NCI-H1694 treated with DMSO at 0.1 percent for 48 hours (cell line): Measurements from ENCODE around the gene POLE4.
A peak's percentile ranks its signal among the peaks of the same experiment; 100 is the strongest.

Source experiments
- DNase-seq: peaks from one replicate; lab custom pipeline; 2025; lab: John Stamatoyannopoulos, UW

The POLE4 gene, protein sequence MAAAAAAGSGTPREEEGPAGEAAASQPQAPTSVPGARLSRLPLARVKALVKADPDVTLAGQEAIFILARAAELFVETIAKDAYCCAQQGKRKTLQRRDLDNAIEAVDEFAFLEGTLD

GRCh38 chr2:74958274-74959105, at the start of gene POLE4:
TSS of gene POLE4 (plus strand) at chr2:74958643. CDS start at chr2:74958680, 37 bp downstream.
- peak; percentile 79 for DNase-seq

- no peak for DNase-seq
Measured at GRCh38 chr2:74908748-74909444, 49.5 kb upstream of the POLE4 start.

GRCh38 chr2:74910245-74910644, 48.2 kb upstream of the POLE4 start:
- no peak for DNase-seq

- DNase-seq: peak; percentile 35
Measured at GRCh38 chr2:74911061-74911460, 47.4 kb upstream of the POLE4 start.

DNA sequence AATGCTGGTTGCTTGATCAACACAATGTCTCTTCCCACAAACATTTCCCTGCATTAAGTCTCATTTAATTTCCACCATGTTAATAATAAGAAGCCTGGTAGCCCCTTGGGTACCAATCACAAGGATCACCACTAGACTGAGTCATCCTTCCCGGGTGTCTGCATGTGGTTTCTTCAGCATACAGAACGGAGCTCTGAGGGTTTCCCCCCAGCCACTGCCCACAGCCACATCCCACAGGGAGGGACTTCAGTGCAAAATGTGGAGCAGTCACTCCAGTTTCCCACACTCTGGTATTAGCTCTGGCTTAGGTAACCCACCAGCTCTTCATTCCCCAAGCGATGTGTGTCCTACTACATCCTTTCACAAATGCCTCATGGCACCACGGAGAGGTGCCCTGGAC, 42.7 kb upstream of the POLE4 start:
- DNase-seq: no peak

DNA sequence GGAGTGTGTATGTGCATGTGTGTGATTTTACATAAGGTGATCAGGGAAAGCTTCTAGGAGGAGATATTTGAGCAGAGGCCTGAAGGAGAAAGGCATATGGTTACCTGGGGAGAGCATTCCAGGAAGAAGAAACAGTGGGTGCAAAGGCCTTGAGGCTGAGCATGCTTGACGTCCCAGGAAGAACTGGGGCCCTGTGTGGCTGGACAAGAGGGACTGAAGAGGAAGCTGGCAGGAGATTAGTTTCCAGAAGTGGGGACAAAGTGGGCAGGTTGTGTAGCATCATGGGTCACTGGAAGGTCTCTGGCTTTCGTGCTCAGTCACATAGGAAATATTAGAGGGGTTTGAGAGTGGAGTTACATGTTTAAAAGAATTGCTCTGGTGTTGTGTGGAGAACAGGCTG, 42.0 kb upstream of the POLE4 start:
- DNase-seq: no peak

- no peak for DNase-seq
Measured at GRCh38 chr2:74917702-74918619, 40.5 kb upstream of the POLE4 start.

DNA sequence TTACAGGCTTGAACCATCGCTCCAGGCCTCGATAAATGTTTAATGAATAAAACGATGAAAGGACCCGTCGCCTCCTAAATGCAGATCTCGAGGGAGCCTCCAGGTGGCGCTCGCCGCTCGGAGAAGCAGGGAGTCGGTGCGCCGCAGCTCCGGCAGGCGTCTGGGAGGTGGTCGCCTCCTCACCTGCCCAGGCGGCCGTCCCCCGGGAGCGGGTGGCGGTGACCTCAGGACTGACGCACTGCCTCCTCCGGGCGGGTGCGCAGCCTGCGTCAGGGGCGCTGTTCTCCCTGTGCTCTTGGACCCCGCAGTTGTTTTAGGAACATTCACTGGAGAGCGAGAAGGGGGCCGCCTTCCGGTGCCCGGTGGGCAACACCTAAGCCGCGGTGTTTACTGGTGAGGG, 38.6 kb upstream of the POLE4 start:
- DNase-seq: peak; percentile 55

DNA sequence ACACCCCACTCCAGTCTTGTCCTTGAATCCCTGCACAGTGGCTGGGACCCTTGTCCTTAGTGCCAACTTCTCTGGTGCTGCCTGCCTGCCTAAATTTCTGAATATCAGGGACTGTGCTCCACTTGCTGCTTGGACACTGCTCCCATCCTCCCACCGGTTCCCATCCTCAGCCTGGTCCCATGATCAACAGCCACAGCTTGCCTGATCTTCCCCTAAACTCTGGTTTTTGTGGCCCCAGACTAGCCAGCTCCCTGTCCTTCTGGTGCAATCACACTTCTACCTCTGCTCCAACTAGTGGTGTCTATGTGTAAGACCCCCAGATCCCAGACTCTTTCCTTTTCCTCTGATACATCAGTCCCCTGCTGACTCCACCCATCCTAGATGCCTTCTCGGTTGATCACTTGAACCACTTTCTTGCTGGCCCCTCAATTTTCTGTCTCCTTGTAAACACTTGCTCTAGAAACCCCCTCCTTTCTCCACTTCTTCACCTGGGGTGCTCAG, 37.2 kb upstream of the POLE4 start:
- DNase-seq: no peak

DNA sequence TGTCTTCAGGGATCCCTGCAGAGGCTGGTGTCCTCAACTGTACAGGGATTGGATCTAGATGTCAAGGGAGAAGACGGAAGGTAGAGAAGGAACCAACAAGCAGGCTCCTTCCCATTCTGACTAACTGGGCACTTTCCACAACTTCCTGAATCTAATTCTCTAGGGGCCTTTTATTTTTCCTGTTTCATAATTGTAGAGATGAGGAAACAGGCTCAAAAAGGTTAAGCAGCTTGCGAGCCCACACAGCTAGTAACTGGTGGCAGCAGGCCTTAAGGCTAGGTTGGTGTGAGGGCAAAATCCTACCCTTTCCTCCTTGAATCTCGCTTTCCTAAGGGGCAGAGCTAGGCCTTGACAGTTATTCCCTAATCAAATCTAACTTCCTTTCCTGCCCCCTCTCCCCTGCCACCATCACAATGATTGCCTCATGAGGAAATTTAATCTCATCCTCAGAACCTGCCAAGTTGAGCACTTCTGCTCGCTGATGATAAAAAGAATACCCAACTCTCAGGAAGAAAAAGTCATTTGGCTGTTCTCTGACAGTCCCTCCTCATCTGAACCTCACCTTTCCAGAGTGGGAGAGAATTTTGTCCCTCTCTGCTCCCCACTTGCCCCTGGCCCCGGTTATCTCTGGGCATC, 35.7 kb upstream of the POLE4 start:
- DNase-seq: no peak

GRCh38 chr2:74924463-74925265, 33.8 kb upstream of the POLE4 start:
- no peak for DNase-seq

DNA sequence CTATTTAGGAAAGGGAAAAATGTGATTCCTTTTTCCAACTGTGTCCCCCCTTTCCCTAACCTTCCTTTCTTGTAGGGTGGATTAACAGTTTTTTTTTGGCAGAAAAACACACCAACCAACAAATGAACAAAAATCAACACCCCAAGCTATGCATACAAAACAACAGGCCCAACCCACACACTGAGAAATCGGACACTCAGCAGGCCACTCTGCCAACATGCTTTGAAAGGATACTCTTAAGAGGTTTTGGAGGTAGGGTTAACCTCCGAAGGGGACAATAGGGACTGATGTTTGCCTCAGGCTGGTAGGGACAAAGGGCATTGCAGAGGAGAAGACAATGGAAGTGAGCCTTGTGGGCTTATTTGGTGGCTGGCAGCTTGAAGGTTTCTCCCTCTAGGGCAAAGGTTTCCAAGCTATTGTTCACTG, 33.1 kb upstream of the POLE4 start:
- no peak for DNase-seq

DNA sequence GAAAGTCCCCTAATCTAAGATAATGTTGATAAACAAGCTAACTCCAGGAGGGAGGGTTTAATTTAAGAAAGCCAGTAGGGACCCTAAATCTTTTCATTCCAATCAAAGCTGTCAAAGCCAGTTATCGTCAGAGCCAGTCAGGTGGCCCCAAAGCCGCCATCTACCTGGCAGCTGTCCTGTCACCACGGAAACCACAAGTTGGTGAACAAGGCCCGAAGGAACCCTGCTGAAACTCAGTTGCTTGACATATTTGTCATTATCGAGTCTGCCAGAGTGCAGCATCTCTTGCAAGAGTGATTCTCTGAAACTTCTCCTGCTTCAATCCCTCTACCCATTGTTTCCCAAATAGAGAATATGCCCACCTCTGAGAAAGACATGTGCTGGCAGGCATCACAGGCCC, 30.8 kb upstream of the POLE4 start:
- DNase-seq: no peak

GRCh38 chr2:74930811-74931486, 27.5 kb upstream of the POLE4 start:
- no peak for DNase-seq

DNA sequence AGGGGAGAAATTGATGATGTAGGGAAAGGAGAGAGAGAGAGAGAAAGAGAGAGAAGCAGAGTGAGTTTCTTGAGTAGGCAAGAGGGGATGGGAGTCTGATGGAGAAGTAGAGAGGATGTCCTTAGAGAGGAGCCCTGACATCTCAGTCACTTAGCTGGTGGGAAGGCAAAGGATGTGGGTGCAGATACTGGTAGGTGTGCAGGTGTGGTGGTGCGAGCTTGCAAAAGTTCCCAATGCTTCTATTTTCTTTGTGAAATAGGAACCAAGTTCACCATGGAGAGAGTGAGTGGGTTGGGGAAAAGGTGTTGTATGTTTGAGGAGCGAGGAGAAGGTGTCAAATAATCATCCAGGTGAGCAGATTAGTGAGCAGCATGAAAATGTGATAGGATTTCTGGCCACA, 26.5 kb upstream of the POLE4 start:
- no peak for DNase-seq

DNA sequence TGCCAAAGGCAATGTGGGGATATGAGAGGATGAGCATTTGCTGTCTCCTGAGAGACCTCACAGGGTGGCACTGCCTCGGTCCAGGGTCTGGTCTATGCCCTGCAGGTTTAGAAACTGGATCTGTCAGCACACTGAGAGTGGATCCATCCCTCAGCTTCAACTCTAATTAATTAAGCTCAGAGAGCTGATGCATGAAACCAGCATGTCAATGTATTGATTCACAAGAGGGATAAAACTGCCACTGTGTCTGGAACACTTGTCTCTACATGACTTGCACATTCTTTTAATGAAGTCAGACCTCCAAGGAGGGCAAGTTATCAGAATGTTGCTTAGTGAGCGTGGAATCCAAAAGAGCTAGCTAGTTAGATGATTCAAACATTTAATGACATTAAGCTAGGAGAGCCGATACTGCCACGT, 22.5 kb upstream of the POLE4 start:
- no peak for DNase-seq

DNA sequence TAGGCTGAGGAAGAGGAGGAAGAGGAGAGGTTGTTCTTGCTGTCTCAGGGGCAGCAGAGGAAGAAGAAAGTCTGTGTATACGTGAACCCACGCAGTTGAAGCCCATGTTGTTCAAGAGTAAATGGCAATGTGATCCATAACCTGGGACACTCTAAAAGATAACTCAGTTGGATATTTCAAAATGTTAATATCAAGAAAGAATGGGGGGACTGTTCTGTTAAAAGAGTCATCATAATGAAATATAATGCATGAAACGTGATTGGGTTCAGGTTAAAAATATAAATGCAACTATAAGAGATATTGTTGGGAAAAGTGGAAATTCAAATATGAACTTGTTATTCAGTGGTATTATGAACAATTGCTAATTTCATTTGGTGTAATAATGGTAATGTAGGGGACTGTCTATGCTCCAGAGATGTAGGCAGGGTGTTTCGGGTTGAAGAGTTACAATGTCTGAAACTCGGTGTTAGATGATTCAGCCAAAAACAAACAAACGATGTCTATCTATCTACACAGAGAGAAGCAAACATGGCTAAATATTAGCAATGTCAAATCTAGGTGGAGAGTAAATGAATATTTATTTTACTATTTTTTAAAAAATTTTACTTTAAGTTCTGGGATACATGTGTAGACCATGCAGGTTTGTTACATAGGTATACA, 21.1 kb upstream of the POLE4 start:
- no peak for DNase-seq

DNA sequence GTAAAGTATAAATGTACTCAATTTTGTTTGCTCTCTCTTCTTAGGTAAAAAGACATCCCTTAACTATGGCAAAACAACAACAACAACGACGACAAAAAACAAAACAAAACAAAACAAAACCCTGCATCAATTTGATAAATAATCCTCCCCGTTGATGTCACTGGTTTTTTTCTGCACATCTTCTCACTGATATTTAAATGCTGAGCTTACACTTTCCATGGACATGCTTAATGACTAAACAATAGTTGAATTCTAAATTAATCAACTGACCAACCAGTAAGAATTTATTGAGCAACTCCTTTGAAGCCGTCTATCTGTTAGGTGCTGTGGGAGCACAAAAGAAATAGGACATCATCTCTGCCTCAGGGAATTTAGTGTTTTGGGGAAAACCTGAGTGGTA, 20.2 kb upstream of the POLE4 start:
- no peak for DNase-seq
